Daoy (cell line): Measurements from ENCODE around the gene ZNF878. TPM values are rescaled to one million over a fixed set of nuclear protein-coding genes. Genes with fewer than 3 reads are reported as not detected.

Experiments used
- DNase-seq: peaks from one replicate; pipeline ENCODE4 v3.0.0-alpha.2; 2015; ENCODE audit warnings: low read depth
- total RNA-seq: library from RNA; depleted of rRNA; stranded (reverse); fragments of >200 nt; shearing (Covaris generic); gene quantifications from 2 replicates; pipeline ENCODE4 v1.2.3, GENCODE V29; 2014; rRNA removed

Gene ZNF878
- total RNA-seq, 1 experiment from 2014 or later: 0.57 TPM

GRCh38 chr19:12035220-12036172 is 17.3 kb downstream of the ZNF878 start, which contains the start of gene ZNF433:
Gene ZNF433 (minus strand): TSS chr19:12035679. CDS start chr19:12035539, 140 bp downstream.
- peak; percentile 91 for DNase-seq

DNA sequence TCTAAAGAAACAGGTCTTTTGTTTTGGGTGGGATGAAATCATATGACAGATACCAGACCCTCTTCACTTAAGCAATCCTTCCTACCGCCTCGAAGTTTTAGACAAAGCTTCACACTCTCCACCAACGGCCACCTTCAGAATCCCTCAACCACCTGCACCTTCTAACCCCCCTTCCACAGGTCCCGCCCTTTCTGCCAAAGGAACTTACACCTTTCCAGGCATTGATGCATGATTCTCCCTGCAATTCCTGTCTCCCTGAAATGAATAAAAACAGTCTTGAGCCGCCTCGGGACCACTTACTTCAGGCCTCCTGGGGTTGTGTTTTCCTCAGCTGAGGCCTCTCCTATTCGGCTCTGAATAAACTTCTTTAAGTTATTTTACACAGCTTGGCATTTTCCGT is 18.1 kb downstream of the ZNF878 start:
- DNase-seq: no peak

GRCh38 chr19:12034198-12034597 is 18.6 kb downstream of the ZNF878 start:
- DNase-seq: no peak

DNA sequence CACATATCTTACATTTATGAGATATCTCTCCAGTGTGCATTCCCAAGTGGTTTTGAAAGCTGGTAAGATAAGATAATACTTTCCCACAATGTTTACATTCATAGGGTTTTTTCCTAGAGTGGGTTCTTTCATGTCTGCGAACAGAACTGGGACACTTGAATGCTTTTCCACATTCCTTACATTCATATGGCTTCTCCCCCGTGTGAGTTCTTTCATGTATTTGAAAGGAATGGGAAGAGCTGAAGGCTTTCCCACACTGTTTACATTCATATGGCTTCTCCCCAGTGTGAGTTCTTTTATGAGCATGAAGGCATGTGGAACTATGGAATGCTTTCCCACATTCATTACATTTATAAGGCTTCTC is 37.0 kb downstream of the ZNF878 start:
- no peak for DNase-seq

DNA sequence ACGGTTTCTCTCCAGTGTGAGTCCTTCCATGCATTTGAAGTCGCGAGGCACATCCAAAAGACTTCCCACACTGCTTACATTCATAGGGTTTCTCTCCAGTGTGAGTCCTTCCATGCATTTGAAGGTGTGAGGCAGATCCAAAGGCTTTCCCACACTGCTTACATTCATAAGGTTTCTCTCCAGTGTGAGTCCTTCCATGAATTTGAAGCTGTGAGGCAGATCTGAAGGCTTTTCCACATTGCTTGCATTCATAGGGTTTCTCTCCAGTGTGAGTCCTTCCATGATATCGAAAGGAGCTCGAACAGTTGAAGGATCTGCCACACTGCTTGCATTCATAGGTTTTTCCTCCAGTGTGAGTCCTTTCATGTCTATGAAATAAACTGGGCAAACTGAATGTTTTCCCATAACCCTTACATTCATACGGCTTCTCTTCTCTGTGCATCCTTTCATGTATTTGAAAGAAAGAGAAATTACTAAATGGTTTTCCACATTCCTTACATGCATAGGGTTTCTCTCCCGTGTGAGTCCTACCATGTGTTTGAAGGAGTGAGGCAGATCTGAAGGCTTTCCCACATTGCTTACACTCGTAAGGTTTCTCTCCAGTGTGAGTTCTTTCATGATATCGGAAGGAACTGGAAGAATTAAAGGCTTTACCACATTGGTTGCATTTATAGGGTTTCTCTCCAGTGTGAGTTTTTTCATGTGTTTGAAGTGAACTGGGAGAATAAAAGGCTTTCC is 37.6 kb downstream of the ZNF878 start:
- no peak for DNase-seq

- DNase-seq: no peak
These were observed 52.4 kb downstream of the ZNF878 start for GRCh38 chr19:12000152-12000981.

- peak; percentile 66 for DNase-seq
These were observed 57.6 kb downstream of the ZNF878 start for GRCh38 chr19:11995174-11995573.

Other genes with a start within 250 kb of the ZNF878 start
- 2.9 and 5.2 TPM in 2 replicates for gene ZNF440, start 238.7 kb downstream of the ZNF878 start, total RNA-seq
- gene ZNF439, start 204.2 kb downstream of the ZNF878 start, total RNA-seq: 2.9 and 4.8 TPM in 2 replicates
- 5.2 and 7.0 TPM in 2 replicates for gene ZNF69, start 165.2 kb downstream of the ZNF878 start, total RNA-seq
- gene ZNF700, start 127.9 kb downstream of the ZNF878 start, total RNA-seq: 5.7 and 8.7 TPM in 2 replicates
- not detected in 2 replicates for gene ZNF763, start 87.9 kb downstream of the ZNF878 start, total RNA-seq
- 3.3 and 9.7 TPM in 2 replicates for gene ZNF433, start 17.3 kb downstream of the ZNF878 start, total RNA-seq
- gene ZNF844, start 11.8 kb upstream of the ZNF878 start, total RNA-seq: 2.4 and 4.4 TPM in 2 replicates
- 2.6 and 3.3 TPM in 2 replicates for gene ZNF20, start 87.4 kb upstream of the ZNF878 start, total RNA-seq
- gene ZNF625, start 103.8 kb upstream of the ZNF878 start, total RNA-seq: 6.3 and 14.0 TPM in 2 replicates
- 3.9 and 5.0 TPM in 2 replicates for gene ZNF136, start 110.1 kb upstream of the ZNF878 start, total RNA-seq
- gene ZNF44, start 241.9 kb upstream of the ZNF878 start, total RNA-seq: 5.8 and 8.4 TPM in 2 replicates